ENCODE data around the gene ESPNL. TPM values are rescaled to one million over a fixed set of nuclear protein-coding genes. Genes with fewer than 3 reads are reported as not detected.

ESPNL gene
- polyA plus RNA-seq, 1 donor (not counting 4 experiments of a cell fraction or from before 2014, with no cell fraction given), result 0.16 TPM

GRCh38 chr2:238063414-238064189 lies 36.5 kb upstream of the ESPNL start:
- H3K27me3 ChIP-seq (ENCODE audit: control insufficient read depth, extremely low read depth, insufficient read depth, low read length), result no peaks in the 10 kb centered on the region
- H3K27ac ChIP-seq (ENCODE audit: control insufficient read depth, insufficient read depth, low read length), result no peak overlapping the region
- TF ChIP-seq CTCF (optimal IDR thresholded peaks at IDR 0.05 in 1 of 3, IDR thresholded peaks at IDR 0.05 in 1 of 3, conservative IDR thresholded peaks at IDR 0.05 in 1 of 3; ENCODE audit: extremely low read depth in 1 of 3, insufficient read depth in 2 of 3, low read length in 3 of 3), result no peak
- TF ChIP-seq EZH2 (IDR thresholded peaks at IDR 0.05; ENCODE audit: low read length), result no peak
- no peak for FAIRE-seq
- H3K9me1 ChIP-seq (ENCODE audit: control insufficient read depth, extremely low read depth, insufficient read depth, low read length), result no peaks in the 10 kb centered on the region
- H4K20me1 ChIP-seq (ENCODE audit: control insufficient read depth, extremely low read depth, insufficient read depth, low read length), result no peaks in the 10 kb centered on the region
- no peak overlapping the region for H3K9ac ChIP-seq (ENCODE audit: control insufficient read depth, extremely low read depth, insufficient read depth, low read length)
- H3K9me3 ChIP-seq (ENCODE audit: control insufficient read depth, low read depth, low read length), result no peaks in the 10 kb centered on the region
- H3K4me1 ChIP-seq (ENCODE audit: control insufficient read depth, extremely low read depth, insufficient read depth, low read length), result peaks cover 13% of the 10 kb centered on the region
- peaks cover 13% of the 10 kb centered on the region for H3K79me2 ChIP-seq (ENCODE audit: control insufficient read depth, insufficient read depth, low read length)
- no peak overlapping the region for H3K4me3 ChIP-seq (ENCODE audit: control insufficient read depth in 2 of 3, extremely low read depth in 1 of 3, insufficient read depth in 2 of 3, low read depth in 1 of 3, low read length in 3 of 3)
- H3K36me3 ChIP-seq (ENCODE audit: control insufficient read depth in 2 of 2, extremely low read depth in 1 of 2, insufficient read depth in 2 of 2, low read length in 2 of 2), result peaks cover 16 to 22% of the 10 kb centered on the region in 2 experiments
- dilution Hi-C loops (cut with MboI; ENCODE audit: extremely low pct_ligation_motif_present, low sequenced_read_pairs), result no loop called here
- no peak for DNase-seq (ENCODE audit: low read depth, low spot score)
- H3K4me2 ChIP-seq (ENCODE audit: control insufficient read depth, extremely low read depth, insufficient read depth, low read depth, low read length), result no peak overlapping the region
- H2AFZ ChIP-seq (ENCODE audit: control insufficient read depth, low read length), result no peak overlapping the region

- peaks cover 13% of the 10 kb centered on the region for H3K4me1 ChIP-seq (ENCODE audit: control insufficient read depth, extremely low read depth, insufficient read depth, low read length)
- H2AFZ ChIP-seq (ENCODE audit: control insufficient read depth, low read length), result no peak overlapping the region
- DNase-seq (ENCODE audit: low read depth, low spot score) (no peak), FAIRE-seq (no peak)
- no peaks in the 10 kb centered on the region for H3K9me1 ChIP-seq (ENCODE audit: control insufficient read depth, extremely low read depth, insufficient read depth, low read length)
- TF ChIP-seq CTCF (optimal IDR thresholded peaks at IDR 0.05 in 1 of 3, IDR thresholded peaks at IDR 0.05 in 1 of 3, conservative IDR thresholded peaks at IDR 0.05 in 1 of 3; ENCODE audit: extremely low read depth in 1 of 3, insufficient read depth in 2 of 3, low read length in 3 of 3) (no peak), EZH2 (IDR thresholded peaks at IDR 0.05; ENCODE audit: low read length) (no peak)
- no peak overlapping the region for H3K4me3 ChIP-seq (ENCODE audit: control insufficient read depth in 2 of 3, extremely low read depth in 1 of 3, insufficient read depth in 2 of 3, low read depth in 1 of 3, low read length in 3 of 3)
- no peak overlapping the region for H3K9ac ChIP-seq (ENCODE audit: control insufficient read depth, extremely low read depth, insufficient read depth, low read length)
- H3K79me2 ChIP-seq (ENCODE audit: control insufficient read depth, insufficient read depth, low read length), result peaks cover 13% of the 10 kb centered on the region
- H3K4me2 ChIP-seq (ENCODE audit: control insufficient read depth, extremely low read depth, insufficient read depth, low read depth, low read length), result no peak overlapping the region
- peaks cover 16 to 23% of the 10 kb centered on the region in 2 experiments for H3K36me3 ChIP-seq (ENCODE audit: control insufficient read depth in 2 of 2, extremely low read depth in 1 of 2, insufficient read depth in 2 of 2, low read length in 2 of 2)
- no peaks in the 10 kb centered on the region for H3K9me3 ChIP-seq (ENCODE audit: control insufficient read depth, low read depth, low read length)
- H4K20me1 ChIP-seq (ENCODE audit: control insufficient read depth, extremely low read depth, insufficient read depth, low read length), result no peaks in the 10 kb centered on the region
- no peak overlapping the region for H3K27ac ChIP-seq (ENCODE audit: control insufficient read depth, insufficient read depth, low read length)
- dilution Hi-C loops (cut with MboI; ENCODE audit: extremely low pct_ligation_motif_present, low sequenced_read_pairs), result no loop called here
- no peaks in the 10 kb centered on the region for H3K27me3 ChIP-seq (ENCODE audit: control insufficient read depth, extremely low read depth, insufficient read depth, low read length)
Measured at GRCh38 chr2:238064376-238064775, 35.8 kb upstream of the ESPNL start.
